Duodenal mucosa (tissue), 2 donors: Measurements from ENCODE around the gene HS3ST3B1.

Experiments
- H3K27ac ChIP-seq: one replicate; pipeline ENCODE4 v1.7.0; 2013; ENCODE audit warnings: low read depth, low read length
- H3K27me3 ChIP-seq, 2 donors: one replicate each; pipeline ENCODE4 v1.7.0; 2013; ENCODE audit warnings: low read length in 2 of 2, control low read depth in 1 of 2; ENCODE audit not compliant: insufficient read depth in 2 of 2, control insufficient read depth in 1 of 2
- H3K36me3 ChIP-seq, 2 donors: one replicate each; pipeline ENCODE4 v1.7.0; 2013; ENCODE audit warnings: low read length in 2 of 2, control low read depth in 1 of 2; ENCODE audit not compliant: insufficient read depth in 2 of 2, control insufficient read depth in 1 of 2
- H3K4me1 ChIP-seq, 2 donors: one replicate each; pipeline ENCODE4 v1.7.0; 2013; ENCODE audit warnings: low read length in 2 of 2, control low read depth in 1 of 2; ENCODE audit not compliant: insufficient read depth in 2 of 2, control insufficient read depth in 1 of 2
- H3K4me3 ChIP-seq, 2 donors: one replicate each; pipeline ENCODE4 v1.7.0; 2013; ENCODE audit warnings: low read length in 2 of 2, low read depth in 1 of 2
- H3K9ac ChIP-seq, 2 donors: one replicate each; pipeline ENCODE4 v1.7.0; 2013; ENCODE audit warnings: low read length in 2 of 2, low read depth in 1 of 2
- H3K9me3 ChIP-seq, 2 donors: one replicate each; pipeline ENCODE4 v1.7.0; 2013; ENCODE audit warnings: low read length in 2 of 2, control low read depth in 1 of 2; ENCODE audit not compliant: control insufficient read depth in 1 of 2

HS3ST3B1 gene

DNA sequence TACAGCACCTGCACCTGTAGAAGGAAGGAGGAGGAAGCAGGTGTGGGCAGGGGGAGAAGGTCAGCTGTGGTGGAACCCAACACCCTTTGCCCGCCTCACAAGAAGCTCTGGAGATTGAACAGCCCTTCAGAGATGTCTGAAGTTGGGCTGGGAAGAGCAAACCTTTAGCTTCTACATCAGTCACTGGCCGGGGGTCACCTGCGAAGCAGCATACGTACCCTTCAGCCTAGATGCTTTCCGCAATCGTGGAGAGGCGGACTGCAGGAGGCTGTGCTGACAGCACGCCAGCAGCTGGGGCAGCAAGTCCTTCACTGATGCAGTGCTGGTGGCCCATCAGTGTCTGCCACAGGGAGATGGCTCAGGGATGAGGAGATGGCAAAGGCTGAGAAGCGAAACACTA is 5.2 kb upstream of the HS3ST3B1 start:
- Histone ChIP-seq H3K9me3 (no peaks in the 10 kb centered on the region), H3K9ac (no peak overlapping the region), H3K36me3 (no peaks in the 10 kb centered on the region), H3K4me1 (peaks cover 10 to 13% of the 10 kb centered on the region in 2 donors), H3K4me3 (no peak overlapping the region), H3K27me3 (peaks cover 50 to 60% of the 10 kb centered on the region in 2 donors), H3K27ac (no peak overlapping the region)

DNA sequence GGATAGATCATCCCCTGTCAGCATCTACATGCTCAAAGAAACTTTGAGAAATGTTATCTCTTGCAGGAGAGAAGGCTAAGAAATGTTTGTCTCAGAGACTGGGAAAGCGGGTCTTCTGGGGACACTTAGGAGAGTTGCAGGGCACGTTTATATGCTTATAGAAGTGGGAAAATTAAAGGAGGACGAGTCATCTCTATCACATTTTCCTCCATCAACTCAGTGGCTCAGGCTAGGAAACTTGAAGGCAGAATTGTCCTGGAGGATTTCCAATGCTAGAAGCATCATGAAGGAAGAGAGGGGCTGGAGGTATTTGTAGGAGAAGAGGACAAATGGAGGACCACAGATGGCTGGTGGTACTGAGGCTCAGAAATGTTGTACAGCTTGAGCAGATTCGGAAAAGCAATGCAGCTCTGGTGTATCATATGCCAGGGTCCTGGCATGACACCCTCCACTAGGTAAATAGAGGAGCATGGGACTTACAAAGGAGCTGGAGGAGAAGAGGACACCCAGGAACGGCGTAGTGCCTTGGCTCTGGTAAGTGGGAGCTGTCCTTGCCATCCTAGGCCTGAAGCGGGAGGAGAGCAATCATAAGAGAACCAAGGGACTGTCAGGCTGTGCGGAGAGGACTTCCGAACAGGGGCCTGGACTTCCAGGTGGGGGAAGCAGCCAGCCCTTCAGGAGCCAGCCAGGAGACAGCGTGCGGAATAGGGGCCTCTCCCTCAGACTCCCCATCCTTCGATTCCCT is 4.5 kb upstream of the HS3ST3B1 start:
- Histone ChIP-seq H3K4me1 (peaks cover 10 to 17% of the 10 kb centered on the region in 2 donors), H3K9ac (no peak overlapping the region), H3K9me3 (no peaks in the 10 kb centered on the region), H3K4me3 (no peak overlapping the region), H3K36me3 (no peaks in the 10 kb centered on the region), H3K27ac (no peak overlapping the region), H3K27me3 (peaks cover 50 to 60% of the 10 kb centered on the region in 2 donors)

DNA sequence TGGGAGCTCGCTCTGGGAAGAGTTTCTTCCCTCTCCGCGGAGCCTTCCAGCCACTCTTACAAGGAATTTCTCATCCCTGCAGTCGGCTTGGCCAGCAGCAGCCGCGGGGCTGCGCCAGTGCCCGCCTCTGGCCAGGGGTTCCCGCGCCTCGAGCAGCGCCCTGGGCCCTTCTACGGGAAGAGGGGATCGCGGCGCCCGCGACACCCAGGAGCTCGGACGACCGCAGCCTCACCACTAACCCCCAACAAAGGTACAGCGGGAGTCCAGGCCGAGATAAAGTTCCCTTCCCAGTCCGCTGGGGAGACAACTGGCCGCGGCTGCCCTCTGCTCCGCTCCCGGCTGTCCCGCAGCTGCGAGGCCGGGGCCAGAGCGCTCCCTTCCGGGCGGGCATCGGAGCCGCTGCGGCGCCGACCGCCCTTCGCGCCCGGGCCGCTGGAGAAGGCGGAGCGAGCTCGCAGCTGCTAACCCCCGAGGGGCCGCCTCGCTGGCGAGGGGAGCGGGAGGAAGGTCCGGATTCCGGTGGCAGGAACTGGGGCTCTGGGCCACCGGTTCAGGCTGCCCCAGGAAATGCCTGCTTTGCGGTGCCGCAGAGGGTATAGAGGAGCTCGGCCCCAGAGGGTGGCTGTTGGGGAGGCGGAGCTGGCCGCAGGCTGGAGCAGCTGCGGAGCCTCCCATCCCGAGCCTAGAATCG is 3.6 kb upstream of the HS3ST3B1 start:
- H3K27ac ChIP-seq: no peak overlapping the region
- no peaks in the 10 kb centered on the region for H3K36me3 ChIP-seq
- peaks cover 55 to 66% of the 10 kb centered on the region in 2 donors for H3K27me3 ChIP-seq
- H3K9ac ChIP-seq: no peak overlapping the region
- H3K4me1 ChIP-seq: peaks cover 15 to 23% of the 10 kb centered on the region in 2 donors
- peak overlapping the region; percentile 60 to 63 for H3K4me3 ChIP-seq
- H3K9me3 ChIP-seq: no peaks in the 10 kb centered on the region

DNA sequence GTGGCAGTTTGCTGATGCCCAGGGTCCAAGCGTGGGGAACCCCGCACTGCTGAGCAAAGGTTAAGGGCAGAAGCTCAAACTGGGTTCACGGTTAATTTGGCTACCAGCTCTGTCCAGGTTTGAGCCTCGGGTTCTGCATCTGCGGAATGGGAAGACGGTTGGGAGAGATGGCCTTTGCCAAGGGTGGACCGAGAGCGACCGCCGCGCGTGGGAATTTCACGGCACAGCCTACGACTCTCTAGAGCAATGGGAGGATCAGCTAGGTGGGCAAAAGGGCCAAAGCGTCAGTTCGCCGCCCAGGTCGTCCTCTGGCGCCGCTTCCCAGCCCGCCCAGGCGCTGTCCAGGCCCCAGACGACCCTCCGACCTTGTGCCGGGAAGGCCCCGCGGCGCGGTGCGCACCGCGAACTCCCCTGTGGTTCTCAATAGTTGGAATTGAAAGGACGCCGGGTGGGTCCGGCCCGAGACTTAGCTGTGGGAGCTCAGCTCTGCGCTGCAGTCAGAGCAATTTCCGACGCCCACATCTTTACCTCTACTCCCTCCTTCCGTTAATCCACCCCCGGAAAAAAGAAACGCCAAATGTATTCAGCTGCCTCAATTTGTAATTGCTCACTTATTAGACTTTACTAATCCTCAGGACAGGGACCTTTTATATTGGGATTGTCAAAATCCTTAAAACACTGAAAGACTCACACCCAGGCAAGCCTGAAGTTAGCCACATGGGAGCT is 2.5 kb upstream of the HS3ST3B1 start:
- Histone ChIP-seq H3K9ac (no peak overlapping the region), H3K36me3 (no peaks in the 10 kb centered on the region), H3K4me3 (no peak overlapping the region), H3K4me1 (peaks cover 15 to 31% of the 10 kb centered on the region in 2 donors), H3K27me3 (peaks cover 63 to 68% of the 10 kb centered on the region in 2 donors), H3K9me3 (no peaks in the 10 kb centered on the region), H3K27ac (no peak overlapping the region)

DNA sequence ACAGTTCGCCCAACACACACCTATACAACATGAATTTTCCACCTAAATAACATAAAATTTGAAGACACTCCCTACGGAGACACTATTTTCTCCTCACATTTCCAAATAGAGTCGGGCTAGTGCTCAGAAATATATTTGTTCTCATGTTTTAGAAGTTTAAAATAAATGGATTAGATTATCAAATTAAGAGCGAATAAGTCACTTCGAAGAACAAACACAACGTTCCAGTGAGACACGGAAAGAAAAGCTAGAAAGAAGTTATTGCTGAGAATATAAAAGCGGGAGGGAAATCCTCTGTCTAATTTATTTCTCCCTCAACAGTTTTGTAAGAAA is 2.0 kb upstream of the HS3ST3B1 start:
- Histone ChIP-seq H3K36me3 (no peaks in the 10 kb centered on the region), H3K4me1 (peaks cover 15 to 32% of the 10 kb centered on the region in 2 donors), H3K9me3 (no peaks in the 10 kb centered on the region), H3K27ac (no peak overlapping the region), H3K9ac (no peak overlapping the region), H3K4me3 (peak overlapping the region; percentile 83 to 85), H3K27me3 (peaks cover 68 to 73% of the 10 kb centered on the region in 2 donors)

DNA sequence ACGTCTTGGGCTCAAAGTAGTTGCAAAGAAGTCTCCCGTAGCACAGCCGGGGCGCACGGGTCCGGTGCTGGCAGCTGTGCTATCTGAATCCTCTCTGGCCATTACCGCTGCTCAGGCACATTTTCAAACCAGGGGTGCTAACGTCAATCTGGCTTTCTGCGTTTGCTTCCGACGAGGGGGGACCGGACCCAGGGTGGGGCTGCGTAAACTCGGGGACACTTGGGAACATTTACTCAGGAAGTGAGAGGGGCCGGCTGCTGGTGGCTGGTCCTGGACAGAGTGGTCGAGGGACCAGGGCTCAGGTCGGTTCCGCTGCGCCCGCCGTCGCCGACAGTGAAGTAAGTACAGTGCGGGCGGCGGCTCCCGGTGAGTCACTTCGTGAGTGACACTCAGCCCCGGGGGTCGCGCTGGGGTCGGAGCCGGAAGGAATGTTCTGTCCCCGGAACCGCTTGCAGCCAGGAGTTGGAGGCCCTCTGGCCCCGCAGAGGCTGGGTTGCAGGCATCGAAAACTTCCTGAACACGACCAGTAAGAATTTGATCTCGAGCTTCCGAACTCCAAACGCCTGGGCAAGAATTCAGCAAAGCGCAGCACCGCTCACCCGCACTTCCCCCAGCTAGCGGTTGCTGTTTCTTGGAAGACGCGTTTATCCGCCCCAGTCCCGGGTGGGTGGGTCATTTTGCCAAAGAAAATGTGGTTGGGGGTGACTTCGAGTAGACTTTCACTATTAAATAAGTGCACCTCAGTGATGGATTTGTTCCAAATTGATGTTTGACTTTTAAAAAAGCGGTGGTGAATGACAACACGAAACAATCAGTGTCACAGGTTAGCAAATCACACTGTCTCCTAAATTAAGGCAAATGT is 1.4 kb upstream of the HS3ST3B1 start:
- H3K9me3 ChIP-seq: no peaks in the 10 kb centered on the region
- peaks cover 15 to 32% of the 10 kb centered on the region in 2 donors for H3K4me1 ChIP-seq
- peak overlapping the region; percentile 83 to 85 for H3K4me3 ChIP-seq
- no peaks in the 10 kb centered on the region for H3K36me3 ChIP-seq
- H3K9ac ChIP-seq: peak overlapping the region; percentile 12 to 25
- peaks cover 72 to 78% of the 10 kb centered on the region in 2 donors for H3K27me3 ChIP-seq
- no peak overlapping the region for H3K27ac ChIP-seq

GRCh38 chr17:14301279-14302090 is 604 bp downstream of the HS3ST3B1 start:
- H3K4me3 ChIP-seq: peak overlapping the region; percentile 83 to 85
- no peaks in the 10 kb centered on the region for H3K9me3 ChIP-seq
- peaks cover 15 to 32% of the 10 kb centered on the region in 2 donors for H3K4me1 ChIP-seq
- peak overlapping the region; percentile 66 to 70 for H3K9ac ChIP-seq
- H3K36me3 ChIP-seq: no peaks in the 10 kb centered on the region
- peak overlapping the region; percentile 46 for H3K27ac ChIP-seq
- peaks cover 69 to 80% of the 10 kb centered on the region in 2 donors for H3K27me3 ChIP-seq

- Histone ChIP-seq H3K36me3 (no peaks in the 10 kb centered on the region), H3K27me3 (peaks cover 64 to 76% of the 10 kb centered on the region in 2 donors), H3K4me3 (peak overlapping the region; percentile 83 to 85), H3K27ac (peak overlapping the region; percentile 32), H3K9ac (peak overlapping the region; percentile 66 to 70), H3K4me1 (peaks cover 15 to 32% of the 10 kb centered on the region in 2 donors), H3K9me3 (no peaks in the 10 kb centered on the region)
Measured at GRCh38 chr17:14302091-14302430, 1.2 kb downstream of the HS3ST3B1 start.

- Histone ChIP-seq H3K27ac (peak overlapping the region; percentile 32), H3K27me3 (peaks cover 59 to 73% of the 10 kb centered on the region in 2 donors), H3K9me3 (no peaks in the 10 kb centered on the region), H3K4me1 (peaks cover 14 to 32% of the 10 kb centered on the region in 2 donors), H3K4me3 (peak overlapping the region; percentile 83 to 85), H3K36me3 (no peaks in the 10 kb centered on the region), H3K9ac (peak overlapping the region; percentile 66 to 70)
Measured at GRCh38 chr17:14302431-14303099, 1.7 kb downstream of the HS3ST3B1 start.
